NCI-H1417 treated with DMSO at 0.1 percent for 48 hours (cell line): ENCODE data around the gene CARM1.
"Not testable (repeated sequence)": the region's sequence is repeated elsewhere in the genome, so short reads cannot be mapped to it uniquely, and the experiment has no call there.

ENCODE experiments used
- DNase-seq: peaks from one replicate; lab custom pipeline; 2025; lab: John Stamatoyannopoulos, UW

CARM1 gene

DNA sequence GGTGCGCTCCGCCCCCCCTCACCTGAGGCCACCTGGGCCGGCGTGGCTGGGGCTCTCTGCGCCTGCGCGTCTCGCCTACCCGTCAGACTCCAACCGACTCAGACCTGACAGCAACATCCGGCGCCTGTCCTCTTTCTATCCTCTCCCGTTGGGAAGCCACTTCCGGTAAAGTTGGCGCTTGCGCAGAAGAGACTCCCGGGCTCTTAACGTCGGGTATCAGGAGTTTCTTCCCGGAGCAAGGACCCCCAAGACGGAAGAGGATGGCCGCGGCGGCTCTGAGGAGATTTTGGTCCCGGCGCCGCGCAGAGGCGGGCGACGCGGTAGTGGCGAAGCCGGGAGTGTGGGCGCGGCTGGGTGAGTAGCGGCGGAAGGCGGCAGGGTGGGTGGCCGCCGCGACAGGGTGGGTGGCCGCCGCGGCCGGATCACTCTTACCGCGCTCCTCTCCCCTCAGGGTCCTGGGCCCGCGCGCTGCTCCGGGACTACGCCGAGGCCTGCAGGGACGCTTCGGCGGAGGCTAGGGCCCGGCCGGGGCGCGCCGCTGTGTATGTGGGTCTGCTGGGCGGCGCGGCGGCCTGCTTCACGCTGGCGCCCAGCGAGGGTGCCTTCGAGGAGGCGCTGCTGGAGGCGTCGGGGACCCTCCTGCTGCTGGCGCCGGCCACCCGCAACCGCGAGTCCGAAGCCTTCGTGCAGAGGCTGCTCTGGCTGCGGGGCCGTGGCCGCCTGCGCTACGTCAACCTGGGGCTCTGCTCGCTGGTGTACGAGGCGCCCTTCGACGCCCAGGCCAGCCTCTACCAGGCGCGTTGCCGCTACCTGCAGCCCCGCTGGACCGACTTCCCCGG lies 57.4 kb downstream of the CARM1 start, which contains the start of the genes TIMM29 and YIPF2:
Gene TIMM29 (plus strand): TSS at position 249 of the 839 bp plus-strand sequence. CDS start 12 bp downstream, at position 261.
Gene YIPF2 (minus strand): TSS at position 77 of the 839 bp plus-strand sequence. CDS start 229 bp downstream, outside the sequence.
- DNase-seq, result peak; percentile 91

GRCh38 chr19:10929402-10929794 lies 58.0 kb downstream of the CARM1 start:
- DNase-seq, result no peak

GRCh38 chr19:10935371-10936059 lies 64.2 kb downstream of the CARM1 start:
- no peak for DNase-seq

GRCh38 chr19:10936661-10937084 lies 65.3 kb downstream of the CARM1 start:
- DNase-seq, result peak; percentile 62

- not testable (repeated sequence) for DNase-seq
Measured at GRCh38 chr19:10941649-10942048, 70.3 kb downstream of the CARM1 start.

- not testable (repeated sequence) for DNase-seq
Measured at GRCh38 chr19:10943412-10943811, 72.1 kb downstream of the CARM1 start.

DNA sequence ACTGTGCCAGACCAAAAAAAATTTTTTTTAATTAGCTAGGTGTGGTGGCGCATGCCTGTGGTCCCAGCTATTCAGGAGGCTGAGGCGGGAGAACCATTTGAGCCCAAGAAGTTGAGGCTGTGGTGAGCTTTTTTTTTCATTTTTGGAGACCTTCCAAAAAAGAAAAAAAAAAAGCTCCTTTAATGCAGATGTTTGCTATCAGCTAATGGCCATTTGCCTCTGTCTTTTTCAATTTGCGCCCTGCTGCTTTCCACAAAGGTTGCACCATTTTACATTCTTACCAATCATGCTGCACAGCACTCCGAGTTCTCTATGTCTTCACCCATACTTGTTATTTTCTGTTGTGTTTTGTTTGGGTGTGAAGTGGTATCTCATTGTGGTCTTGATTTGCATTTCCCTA lies 73.9 kb downstream of the CARM1 start:
- DNase-seq, result no peak

DNA sequence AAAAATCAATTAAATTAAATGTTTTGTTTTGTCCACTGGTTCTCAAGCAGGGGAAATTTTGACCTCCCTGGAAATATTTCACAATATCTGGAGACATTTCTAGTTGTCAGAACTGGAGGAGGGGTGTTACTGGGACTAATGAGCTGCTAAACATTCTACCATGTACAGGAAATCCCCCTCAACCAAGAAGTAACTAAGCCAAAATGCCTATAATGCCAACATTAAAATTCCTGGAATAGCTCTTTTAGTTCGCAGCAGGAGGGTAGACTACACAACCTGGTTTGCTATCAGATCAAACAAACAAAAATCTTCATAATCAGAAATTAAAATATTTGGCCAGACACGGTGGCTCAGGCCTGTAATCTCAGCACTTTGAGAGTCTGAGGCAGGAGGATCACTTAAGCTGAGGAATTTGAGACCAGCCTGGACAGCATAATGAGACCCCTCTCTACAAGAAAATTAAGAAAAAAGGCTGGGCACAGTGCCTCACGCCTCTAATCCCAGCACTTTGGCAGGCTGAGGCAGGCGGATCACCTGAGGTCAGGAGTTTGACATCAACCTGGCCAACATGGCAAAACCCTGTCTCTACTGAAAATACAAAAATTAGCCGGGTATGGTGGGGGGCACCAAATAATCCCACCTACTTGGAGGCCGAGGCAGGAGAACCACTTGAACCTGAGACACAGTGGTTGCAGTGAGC lies 75.8 kb downstream of the CARM1 start:
- DNase-seq, result no peak

DNA sequence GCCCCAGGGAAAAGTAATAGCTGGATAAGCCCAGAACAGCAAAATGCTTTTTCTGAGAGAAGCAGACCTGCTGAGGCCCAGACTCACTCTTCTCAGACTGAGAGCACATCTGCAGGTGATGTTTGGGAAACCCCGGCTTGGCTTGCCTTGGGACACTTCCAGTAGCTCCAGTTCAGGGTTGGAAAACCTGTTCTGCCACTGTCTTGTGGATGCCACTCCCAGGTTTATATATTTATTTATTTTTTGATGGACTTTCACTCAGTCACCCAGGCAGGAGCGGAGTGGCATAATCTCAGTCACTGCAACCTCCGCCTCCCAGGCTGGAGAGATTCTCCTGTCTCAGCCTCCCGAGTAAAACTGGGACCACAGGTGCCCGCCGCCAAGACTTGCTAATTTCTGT lies 81.5 kb downstream of the CARM1 start:
- DNase-seq, result no peak

GRCh38 chr19:10959277-10959968 lies 88.1 kb downstream of the CARM1 start:
- DNase-seq, result not testable (repeated sequence)

DNA sequence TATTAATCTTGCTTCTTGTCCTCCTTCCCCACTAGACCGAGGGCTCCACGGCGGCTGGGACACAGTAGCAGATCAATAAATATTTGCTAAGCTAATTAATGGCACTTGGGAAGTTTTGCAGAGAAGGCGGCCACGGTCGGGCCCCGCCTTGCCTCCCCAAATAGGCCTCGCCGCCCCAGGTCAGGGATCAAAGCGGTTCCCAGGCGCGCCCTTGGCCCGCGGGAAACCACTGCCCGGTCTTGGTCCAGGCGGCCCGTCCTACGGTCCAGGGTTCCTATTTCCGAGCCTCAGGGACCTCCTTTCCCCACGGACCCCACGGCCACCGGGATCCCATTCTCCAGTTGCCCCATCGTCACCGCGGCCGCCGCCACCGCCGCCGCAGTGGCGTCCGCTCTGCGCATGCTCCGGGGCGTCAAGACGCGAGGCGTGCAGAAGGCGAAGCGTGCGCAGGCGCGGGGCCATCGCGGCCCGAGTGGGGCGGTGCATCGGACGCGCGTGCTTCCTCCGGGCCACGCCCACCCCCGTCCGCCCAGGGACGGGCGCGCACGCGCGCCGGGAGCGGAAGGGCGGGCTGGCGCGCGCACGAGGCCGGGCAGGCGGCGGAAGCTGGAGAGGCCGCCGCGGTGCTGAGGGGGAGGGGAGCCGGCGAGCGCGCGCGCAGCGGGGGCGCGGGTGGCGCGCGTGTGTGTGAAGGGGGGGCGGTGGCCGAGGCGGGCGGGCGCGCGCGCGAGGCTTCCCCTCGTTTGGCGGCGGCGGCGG lies 89.1 kb downstream of the CARM1 start, which contains the start of gene SMARCA4:
Gene SMARCA4 (plus strand): TSS at position 717 of the 759 bp plus-strand sequence. CDS start 23,122 bp downstream, outside the sequence.
- peak; percentile 88 for DNase-seq

- DNase-seq, result peak; percentile 30
Measured at GRCh38 chr19:10961073-10961860, 89.9 kb downstream of the CARM1 start.

DNA sequence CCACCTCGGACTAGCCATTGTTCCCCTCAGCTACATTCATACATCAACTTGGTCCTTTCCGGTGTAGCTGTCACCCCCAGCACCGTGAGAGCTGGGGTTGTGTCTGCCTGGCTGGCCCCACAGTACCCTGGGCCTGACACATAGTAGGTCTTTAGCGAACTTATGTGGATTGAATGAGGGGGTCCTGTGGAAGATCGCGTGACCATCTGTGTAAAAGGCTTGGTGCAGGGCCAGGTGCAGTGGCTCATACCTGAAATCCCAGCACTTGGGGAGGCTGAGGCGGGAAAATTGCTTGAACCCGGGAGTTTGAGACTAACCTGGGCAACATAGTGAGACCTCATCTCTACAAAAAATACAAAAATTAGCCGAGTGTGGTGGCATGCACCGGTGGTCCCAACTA lies 91.5 kb downstream of the CARM1 start:
- no peak for DNase-seq

DNA sequence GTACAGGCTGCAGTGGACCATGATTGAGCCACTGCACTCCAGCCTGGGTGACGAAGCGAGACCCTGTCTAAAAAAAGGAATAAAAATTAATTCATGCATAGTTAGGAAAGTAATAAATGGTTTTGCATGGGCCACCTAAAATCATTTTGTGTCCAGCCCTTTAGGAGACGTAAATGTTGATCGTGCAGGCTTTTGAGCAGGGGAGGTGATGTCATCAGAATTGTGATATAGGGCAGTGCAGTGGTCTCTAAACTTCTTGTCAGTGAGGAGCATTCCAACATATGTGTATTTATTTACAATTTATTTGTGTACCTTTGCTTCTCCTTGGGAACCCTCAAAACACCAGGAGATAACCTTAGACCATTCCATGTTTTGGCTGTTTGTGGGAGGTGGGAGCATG lies 92.5 kb downstream of the CARM1 start:
- no peak for DNase-seq

- no peak for DNase-seq
Measured at GRCh38 chr19:10964903-10965302, 93.5 kb downstream of the CARM1 start.

DNA sequence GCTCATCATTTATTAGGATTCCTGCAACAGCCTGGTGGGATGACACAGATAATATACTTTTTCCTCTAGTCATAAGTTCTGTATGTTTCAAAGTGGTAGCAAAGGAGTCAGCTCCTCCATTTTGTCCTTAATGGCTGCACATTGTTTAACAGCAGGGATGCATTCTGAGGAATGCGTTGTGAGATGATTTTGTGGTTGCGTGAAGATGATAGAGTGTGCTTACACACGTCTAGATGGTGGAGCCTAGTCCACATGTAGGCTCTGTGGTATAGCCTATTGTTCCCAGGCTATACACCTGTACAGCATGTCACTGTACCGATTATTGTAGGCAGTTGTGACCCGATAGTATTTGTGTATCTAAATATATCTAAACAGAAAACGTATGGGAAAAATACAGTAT lies 94.0 kb downstream of the CARM1 start:
- no peak for DNase-seq

- no peak for DNase-seq
Measured at GRCh38 chr19:10966809-10967208, 95.5 kb downstream of the CARM1 start.

DNA sequence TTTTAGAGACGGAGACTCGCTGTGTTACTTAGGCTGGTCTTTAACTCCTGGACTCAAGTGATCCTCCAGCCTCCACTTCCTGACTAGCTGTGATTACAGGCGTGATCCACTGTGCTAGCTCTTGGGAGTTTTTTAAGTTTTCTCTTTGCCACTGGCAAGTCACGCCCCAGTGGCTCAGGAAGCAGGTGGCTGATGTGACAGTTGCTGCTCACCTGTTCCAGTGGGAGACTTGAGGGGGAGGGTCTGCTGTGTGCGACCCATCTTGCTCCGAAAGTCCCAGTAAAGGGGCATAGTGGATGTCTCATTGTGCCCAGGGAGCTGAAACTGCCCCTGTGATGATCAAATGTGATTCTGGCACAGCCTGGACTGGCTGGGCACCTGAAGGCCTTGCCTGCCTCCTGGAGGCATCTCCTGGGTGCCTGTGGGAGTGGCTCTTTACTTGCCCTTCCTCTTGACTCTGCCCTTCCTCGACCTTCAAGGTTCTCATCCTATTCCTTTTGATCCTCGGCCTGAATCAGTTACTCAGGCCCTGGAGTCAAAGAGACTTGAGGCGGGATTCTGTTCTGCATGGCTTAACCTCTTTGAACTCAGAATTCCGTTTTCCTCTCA lies 97.3 kb downstream of the CARM1 start:
- no peak for DNase-seq

GRCh38 chr19:10971107-10971726 lies 99.9 kb downstream of the CARM1 start:
- no peak for DNase-seq
